HG03565 (cell line): ENCODE measurements around the gene SULF2.

Experiments
- ATAC-seq: cut with Tn5 transposase; IDR thresholded peaks from one replicate; pipeline ENCODE4 v1.9.1; 2021; ENCODE audit warnings: mild to moderate bottlenecking, moderate library complexity; ENCODE audit not compliant: unreplicated experiment

The SULF2 gene

GRCh38 chr20:47717421-47717820 lies 67.9 kb downstream of the SULF2 start:
- no peak for ATAC-seq

DNA sequence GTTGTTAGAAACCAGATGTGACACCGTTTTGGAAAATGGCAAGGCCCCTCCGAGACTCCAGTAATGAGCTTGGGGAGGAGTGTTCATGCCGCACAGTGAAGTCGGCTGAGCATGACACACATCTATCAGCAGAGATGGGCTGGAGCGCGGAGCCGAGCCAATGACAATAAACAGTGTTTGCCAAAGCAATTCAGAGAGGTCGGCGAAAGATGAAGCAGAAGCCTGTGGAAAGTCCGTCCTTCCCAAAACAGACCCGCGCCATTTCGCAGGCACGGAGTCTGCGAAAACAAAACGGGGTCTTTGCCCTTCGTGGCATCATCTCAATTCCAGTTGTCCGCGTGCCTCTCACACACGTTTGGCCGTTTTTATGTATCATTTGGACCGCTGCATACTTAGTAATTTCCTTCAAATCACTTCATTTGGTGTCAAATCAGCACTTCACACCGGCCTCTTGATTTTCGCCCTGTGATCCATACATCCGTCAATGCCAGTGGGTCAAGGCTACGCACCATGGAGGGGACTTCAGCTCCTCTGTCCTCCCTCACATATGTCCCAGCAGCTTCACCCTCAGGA lies 71.3 kb downstream of the SULF2 start:
- ATAC-seq: no peak

DNA sequence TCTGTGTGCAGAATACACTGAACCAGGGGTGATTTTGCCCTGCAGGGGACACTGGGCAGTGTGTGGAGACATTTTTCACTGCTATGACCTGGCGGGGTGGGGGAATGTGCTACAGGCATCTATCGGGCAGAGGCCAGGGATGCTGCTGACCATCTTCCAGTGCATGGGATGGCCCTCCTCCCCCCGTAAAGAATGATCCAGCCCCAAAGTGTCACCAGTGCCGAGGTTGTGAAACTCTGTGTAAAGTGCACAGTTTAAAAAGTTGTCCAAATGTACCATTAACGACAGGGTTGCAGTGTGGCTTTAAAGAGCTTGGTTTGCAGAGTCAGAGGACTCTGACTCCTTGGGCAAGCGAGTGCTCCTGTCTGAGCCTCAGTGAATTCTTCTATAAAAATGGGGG lies 72.1 kb downstream of the SULF2 start:
- ATAC-seq: no peak

DNA sequence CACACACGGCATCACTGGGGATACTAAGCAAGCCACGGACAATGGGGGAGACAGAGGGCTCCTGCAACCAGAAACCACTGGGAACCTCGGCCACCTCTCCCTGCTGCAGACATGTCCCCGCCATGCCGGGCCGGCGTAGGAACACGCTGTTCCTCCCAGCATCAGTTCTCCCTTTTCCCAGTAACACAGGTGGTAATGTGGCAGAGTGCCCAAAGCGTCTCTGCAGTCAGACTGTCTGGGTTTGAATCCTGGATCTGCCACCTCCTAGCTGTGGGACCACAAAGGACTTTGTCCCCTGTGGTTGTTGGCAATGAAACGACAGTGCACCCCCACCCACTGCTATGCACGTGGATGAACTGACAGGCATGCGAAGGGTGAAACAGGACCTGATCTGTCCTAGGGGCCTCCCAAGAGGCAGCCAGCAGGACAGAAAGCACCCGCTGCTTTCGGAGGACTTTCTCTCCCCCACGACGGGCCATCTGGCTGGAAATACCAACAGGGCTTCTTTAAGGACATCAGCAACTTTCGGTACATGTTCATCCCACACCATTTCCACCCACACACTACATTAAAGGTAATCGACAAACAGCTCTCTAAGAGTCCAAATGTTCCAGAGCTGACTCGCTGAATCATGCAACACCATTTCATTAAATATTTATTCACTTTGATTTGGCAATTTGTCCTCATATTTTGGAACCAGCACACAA lies 74.1 kb downstream of the SULF2 start:
- no peak for ATAC-seq

DNA sequence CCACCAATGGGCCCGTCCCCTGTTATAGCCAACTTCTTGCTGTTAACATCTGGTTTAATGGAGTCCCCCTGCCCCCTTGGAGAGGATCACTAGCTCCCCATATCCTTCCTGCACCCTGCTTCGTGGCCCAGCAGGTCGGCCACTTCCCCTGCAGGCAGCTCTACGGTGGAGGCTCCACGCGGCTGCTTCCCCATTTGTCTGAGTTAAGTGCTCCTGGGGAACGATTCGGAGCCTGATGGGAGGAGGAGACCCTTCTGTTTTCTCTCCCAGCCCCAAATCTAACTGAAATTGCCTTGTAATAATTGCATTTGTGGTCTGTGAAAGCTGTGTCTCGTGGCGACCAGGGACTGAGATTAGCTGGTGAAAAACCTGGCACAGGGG lies 74.6 kb downstream of the SULF2 start:
- ATAC-seq: no peak

DNA sequence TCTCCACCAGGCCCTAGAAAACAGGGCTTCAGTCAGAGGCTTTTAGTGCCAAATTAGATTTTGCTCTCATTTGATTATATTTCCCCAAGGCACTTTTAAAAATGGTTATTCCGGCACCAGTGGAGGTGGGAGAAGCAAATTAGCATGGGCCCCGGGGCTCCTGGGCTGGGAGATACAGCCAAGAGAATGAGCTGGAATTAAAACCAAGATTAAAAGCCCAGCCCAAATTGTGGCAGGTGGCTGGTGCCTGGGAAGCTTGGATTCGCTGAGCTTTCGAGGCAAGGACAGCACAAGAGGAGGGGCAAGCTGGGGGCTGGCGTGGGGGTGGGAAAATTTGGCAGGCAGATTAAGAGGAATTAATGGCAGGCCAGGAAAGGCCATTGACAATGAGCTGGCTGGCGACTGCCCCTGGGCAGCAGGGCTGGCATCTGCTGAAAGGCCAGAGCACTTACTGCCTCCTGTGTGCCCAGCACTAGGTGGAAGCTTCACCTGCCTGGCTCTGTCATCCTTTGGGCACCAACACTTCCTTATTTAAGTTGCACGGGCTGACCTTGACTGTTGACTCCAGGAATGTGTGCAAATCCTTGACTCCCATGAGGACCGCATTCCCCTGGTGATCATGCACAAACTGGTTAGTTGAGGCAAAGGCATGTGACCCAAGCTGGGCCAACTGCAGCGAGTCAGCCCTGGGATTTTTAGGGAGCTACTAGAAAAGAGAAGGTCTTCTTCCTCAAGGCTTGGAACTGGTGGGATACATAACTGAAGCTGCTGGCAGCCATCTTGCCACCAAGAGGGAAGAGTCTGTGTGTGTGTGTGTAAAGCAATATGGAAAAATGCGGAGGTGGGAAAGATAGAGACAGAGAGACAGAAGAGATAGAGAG lies 76.1 kb downstream of the SULF2 start:
- no peak for ATAC-seq

DNA sequence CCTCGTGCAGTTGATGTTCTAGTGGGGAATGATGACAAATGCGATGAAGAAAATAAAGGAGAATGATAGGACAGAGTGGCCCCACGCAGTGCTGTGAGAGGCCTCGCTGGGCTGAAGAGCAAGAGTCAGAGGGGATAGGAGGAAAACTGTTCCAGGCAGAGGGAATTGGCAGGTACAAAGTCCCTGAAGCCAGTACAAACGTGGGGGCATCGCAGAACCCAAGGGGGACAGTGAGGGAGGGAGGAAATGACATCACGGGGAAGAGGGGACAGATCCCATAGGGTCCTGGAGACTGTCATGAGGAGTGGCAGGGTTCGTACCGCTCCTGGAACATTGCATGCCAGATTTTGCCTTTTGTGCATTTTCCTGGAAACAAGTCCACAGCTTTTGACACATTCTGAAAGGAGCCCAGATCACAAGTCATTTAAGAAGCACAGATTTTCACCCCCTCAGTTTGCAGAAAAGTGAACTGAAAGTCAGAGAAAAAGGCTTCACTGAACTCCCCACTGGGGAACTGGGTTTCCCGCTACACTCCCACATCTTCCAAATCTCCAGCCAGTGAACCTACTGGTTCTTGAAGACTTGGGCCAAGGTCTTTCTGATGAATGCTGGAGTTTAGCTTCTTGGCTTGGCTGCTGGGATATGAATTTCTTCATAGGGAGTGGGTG lies 77.0 kb downstream of the SULF2 start:
- ATAC-seq: no peak

DNA sequence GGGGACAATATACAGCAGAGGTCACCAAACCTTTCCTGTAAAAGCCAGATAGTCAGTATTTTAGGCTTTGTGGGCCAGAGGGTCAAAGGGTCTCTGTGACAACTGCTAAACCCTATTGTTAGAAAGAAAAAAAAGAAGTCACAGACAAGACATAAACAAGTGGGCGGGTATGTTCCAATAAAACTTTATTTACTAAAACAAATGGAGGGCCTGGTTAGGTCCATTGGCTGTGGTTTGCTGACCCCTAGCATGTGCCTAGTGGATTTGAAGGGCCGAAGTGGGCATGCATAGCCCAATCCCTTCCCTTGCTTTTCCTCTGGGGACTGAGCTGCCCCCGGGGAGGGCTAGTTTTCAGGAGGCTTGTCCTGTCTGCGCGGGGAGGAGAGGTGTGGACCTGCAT lies 78.9 kb downstream of the SULF2 start:
- no peak for ATAC-seq

GRCh38 chr20:47705497-47705856 lies 79.8 kb downstream of the SULF2 start:
- no peak for ATAC-seq

GRCh38 chr20:47704746-47705496 lies 80.4 kb downstream of the SULF2 start:
- ATAC-seq: no peak

- no peak for ATAC-seq
Observed at GRCh38 chr20:47703748-47704147, 81.5 kb downstream of the SULF2 start.

GRCh38 chr20:47701612-47702011 lies 83.7 kb downstream of the SULF2 start:
- ATAC-seq: no peak

- no peak for ATAC-seq
Observed at GRCh38 chr20:47700327-47700726, 85.0 kb downstream of the SULF2 start.

GRCh38 chr20:47699818-47700217 lies 85.5 kb downstream of the SULF2 start:
- no peak for ATAC-seq

DNA sequence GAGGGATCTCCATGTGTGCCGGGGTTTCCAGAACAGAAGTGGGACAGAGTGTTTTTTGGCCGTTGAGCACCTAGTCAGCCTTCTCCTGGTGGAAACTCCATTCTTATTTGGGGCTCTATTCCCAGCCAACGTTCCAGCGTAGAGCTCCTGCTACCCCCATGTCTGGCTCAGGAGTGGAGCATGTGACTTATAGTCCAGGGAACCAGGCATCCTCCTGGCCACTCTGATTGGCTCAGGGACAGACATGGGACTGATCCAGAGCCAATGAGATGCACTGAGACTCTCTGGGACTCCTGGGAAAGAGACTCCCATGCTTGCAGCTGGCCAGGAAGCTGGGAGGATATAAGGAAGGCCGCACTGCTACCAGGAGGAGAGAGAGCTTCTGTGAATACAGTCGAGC lies 87.1 kb downstream of the SULF2 start:
- no peak for ATAC-seq

GRCh38 chr20:47696856-47697255 lies 88.4 kb downstream of the SULF2 start:
- ATAC-seq: no peak

GRCh38 chr20:47694021-47694818 lies 91.1 kb downstream of the SULF2 start:
- ATAC-seq: no peak

DNA sequence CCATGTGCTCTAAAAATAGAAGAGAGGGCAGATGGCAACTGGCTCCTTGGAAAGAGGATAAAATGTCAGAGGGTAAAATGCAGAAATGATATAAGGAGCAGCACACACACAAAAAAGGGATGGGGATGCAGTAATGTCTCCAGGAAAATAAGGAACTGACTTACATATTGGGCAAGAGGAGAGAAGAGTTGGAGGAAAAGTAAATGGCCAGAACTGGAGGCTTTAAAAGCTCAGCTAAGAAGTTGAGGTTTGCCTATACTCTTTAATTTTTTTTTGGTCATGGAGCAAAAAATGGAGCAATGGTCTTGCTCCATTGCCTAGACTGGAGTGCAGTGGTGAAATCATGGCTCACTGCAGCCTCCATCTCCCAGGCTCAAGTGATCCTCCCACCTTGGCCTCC lies 93.7 kb downstream of the SULF2 start:
- no peak for ATAC-seq

DNA sequence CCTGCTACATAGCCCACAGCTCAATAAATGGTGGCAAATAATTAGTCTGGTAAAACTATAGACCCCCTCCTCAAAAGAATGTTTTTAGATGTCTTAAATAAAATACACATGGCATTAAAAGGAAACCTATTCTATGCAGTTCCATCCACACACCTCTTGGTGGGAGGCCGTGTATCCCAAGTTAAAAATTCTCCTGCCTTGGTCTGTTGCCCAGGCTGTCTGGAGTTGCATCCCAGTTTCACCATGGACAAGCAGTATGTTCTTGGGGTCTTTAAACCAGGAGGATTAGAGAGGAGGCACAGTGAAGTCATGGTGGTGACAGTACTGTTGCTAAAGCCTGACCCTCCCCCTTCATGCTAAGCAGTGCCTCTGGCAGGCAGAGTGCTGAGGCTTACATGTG lies 95.5 kb downstream of the SULF2 start:
- ATAC-seq: no peak
